SU-DHL-6 (cell line): ENCODE measurements around the gene DSG3.

Experiments
- EZH2phosphoT487 ChIP-seq: fragments of 200-600 bp; sonication (generic), shearing (Covaris generic); conservative IDR thresholded peaks from 2 replicates; pipeline ENCODE4 v1.6.1; 2018; ENCODE audit warnings: mild to moderate bottlenecking, antibody characterized with exemption, low read length, moderate library complexity, mixed read lengths
- TF ChIP-seq, protein P1 (sequence below): fragments of 200-600 bp; sonication (generic); IDR thresholded peaks from one replicate; pipeline ENCODE4 v1.5.1; 2017; ENCODE audit warnings: antibody characterized with exemption, mild to moderate bottlenecking, low read length, moderate library complexity; ENCODE audit not compliant: insufficient read depth, poor library complexity, severe bottlenecking

DNA sequence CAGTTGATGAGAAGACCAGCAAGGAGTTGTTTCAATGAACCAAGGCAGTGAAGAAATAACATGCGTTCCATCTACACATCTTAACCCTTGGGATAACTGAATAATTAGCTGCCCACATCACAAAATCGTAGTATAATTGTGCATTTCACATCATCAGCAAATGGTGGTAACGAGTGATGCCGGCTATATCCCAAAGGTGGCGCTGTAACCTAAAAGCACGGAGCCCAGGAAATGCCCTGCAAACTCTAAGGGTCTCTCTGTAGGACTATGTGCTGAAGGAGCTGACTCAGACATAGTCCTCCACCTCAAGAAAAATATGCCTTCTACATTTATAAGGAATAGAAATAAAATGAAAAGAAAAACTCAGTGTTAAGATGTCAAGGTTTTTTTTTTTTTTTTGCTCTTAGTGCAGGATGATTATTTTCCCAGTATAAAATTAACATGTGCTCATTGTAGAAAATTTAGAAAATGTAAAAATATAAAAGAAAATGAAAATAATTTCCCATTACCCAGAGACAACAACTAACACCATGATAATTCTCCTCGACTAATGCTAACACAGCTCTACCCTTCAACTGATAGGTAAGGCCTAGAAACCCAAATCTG, 23.1 kb upstream of the DSG3 start:
- TF ChIP-seq, protein P1, sequence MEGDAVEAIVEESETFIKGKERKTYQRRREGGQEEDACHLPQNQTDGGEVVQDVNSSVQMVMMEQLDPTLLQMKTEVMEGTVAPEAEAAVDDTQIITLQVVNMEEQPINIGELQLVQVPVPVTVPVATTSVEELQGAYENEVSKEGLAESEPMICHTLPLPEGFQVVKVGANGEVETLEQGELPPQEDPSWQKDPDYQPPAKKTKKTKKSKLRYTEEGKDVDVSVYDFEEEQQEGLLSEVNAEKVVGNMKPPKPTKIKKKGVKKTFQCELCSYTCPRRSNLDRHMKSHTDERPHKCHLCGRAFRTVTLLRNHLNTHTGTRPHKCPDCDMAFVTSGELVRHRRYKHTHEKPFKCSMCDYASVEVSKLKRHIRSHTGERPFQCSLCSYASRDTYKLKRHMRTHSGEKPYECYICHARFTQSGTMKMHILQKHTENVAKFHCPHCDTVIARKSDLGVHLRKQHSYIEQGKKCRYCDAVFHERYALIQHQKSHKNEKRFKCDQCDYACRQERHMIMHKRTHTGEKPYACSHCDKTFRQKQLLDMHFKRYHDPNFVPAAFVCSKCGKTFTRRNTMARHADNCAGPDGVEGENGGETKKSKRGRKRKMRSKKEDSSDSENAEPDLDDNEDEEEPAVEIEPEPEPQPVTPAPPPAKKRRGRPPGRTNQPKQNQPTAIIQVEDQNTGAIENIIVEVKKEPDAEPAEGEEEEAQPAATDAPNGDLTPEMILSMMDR, result peak; percentile 30
- TF ChIP-seq EZH2phosphoT487, result no peak
